OCI-LY1 (cell line): ENCODE data around the gene MBD1.

ENCODE experiments used
- H2AFZ ChIP-seq: fragments of 200-600 bp; sonication (generic), shearing (Covaris generic); 2 replicates; pipeline ENCODE4 v1.6.0; 2014; ENCODE audit warnings: antibody characterized with exemption, mild to moderate bottlenecking, low read length
- H3F3A ChIP-seq: fragments of 200-600 bp; sonication (generic), shearing (Covaris generic); 2 replicates; pipeline ENCODE4 v1.6.0; 2014; ENCODE audit warnings: mild to moderate bottlenecking, antibody characterized with exemption, low read length, moderate library complexity; ENCODE audit not compliant: insufficient read depth
- H3K27ac ChIP-seq: fragments of 200-600 bp; sonication (generic); 2 replicates; pipeline ENCODE4 v1.5.1; 2014; ENCODE audit warnings: low read length, mixed run types, mild to moderate bottlenecking, low read depth; ENCODE audit not compliant: poor library complexity, severe bottlenecking
- H3K27me3 ChIP-seq: fragments of 200-600 bp; sonication (generic); 2 replicates; pipeline ENCODE4 v1.6.0; 2014; ENCODE audit warnings: antibody characterized with exemption, mild to moderate bottlenecking, low read length, moderate library complexity; ENCODE audit not compliant: insufficient read depth
- H3K36me3 ChIP-seq: fragments of 200-600 bp; sonication (generic); 2 replicates; pipeline ENCODE4 v1.6.1; 2014; ENCODE audit warnings: mild to moderate bottlenecking, antibody characterized with exemption, low read length, moderate library complexity, mixed read lengths; ENCODE audit not compliant: insufficient read depth
- H3K4me1 ChIP-seq: fragments of 200-600 bp; sonication (generic); 2 replicates; pipeline ENCODE4 v1.5.1; 2014; ENCODE audit warnings: mild to moderate bottlenecking, low read length, moderate library complexity; ENCODE audit not compliant: insufficient read depth, severe bottlenecking
- H3K4me2 ChIP-seq: fragments of 200-600 bp; sonication (generic), shearing (Covaris generic); 2 replicates; pipeline ENCODE4 v1.6.1; 2014; ENCODE audit warnings: low read length
- H3K4me3 ChIP-seq: fragments of 200-600 bp; sonication (generic); 2 replicates; pipeline ENCODE4 v1.5.1; 2014; ENCODE audit warnings: low read length, low read depth, mild to moderate bottlenecking, mixed read lengths; ENCODE audit not compliant: poor library complexity, severe bottlenecking
- H3K79me2 ChIP-seq: fragments of 200-600 bp; shearing (Covaris generic); 2 replicates; pipeline ENCODE4 v1.6.1; 2016; ENCODE audit warnings: mixed run types, low read length, mixed read lengths; ENCODE audit not compliant: insufficient read depth
- H3K9ac ChIP-seq: fragments of 200-600 bp; sonication (generic), shearing (Covaris generic); 2 replicates; pipeline ENCODE4 v1.6.1; 2014; ENCODE audit warnings: mild to moderate bottlenecking, low read length, mixed read lengths
- H3K9me2 ChIP-seq: fragments of 200-600 bp; sonication (generic), shearing (Covaris generic); 2 replicates; pipeline ENCODE4 v1.6.1; 2014; ENCODE audit warnings: low read depth, mild to moderate bottlenecking, low read length, mixed read lengths
- H3K9me3 ChIP-seq: fragments of 200-600 bp; shearing (Covaris generic); 2 replicates; pipeline ENCODE4 v1.6.1; 2014; ENCODE audit warnings: low read length, mixed read lengths
- H4K20me1 ChIP-seq: fragments of 200-600 bp; sonication (generic), shearing (Covaris generic); 2 replicates; pipeline ENCODE4 v1.6.0; 2016; ENCODE audit warnings: mild to moderate bottlenecking, low read length; ENCODE audit not compliant: insufficient read depth
- CTCF ChIP-seq: fragments of 200-600 bp; sonication (generic), shearing (Covaris generic); IDR thresholded peaks from 2 replicates; pipeline ENCODE4 v1.5.1; 2017; ENCODE audit warnings: mild to moderate bottlenecking, antibody characterized with exemption, low read length, moderate library complexity, mixed read lengths
- EZH2 ChIP-seq: fragments of 200-600 bp; sonication (generic), shearing (Covaris generic); IDR thresholded peaks from 2 replicates; pipeline ENCODE4 v1.8.0; 2017; ENCODE audit warnings: borderline replicate concordance, mixed run types, mild to moderate bottlenecking, antibody characterized with exemption, low read length, moderate library complexity, mixed read lengths

Gene MBD1

GRCh38 chr18:50313031-50313607 lies 31.8 kb upstream of the MBD1 start:
- H3K4me3 ChIP-seq = no peak overlapping the region
- H2AFZ ChIP-seq = no peak overlapping the region
- no peaks in the 10 kb centered on the region for H3K9me2 ChIP-seq
- peak overlapping the region; percentile 82 for H3K27ac ChIP-seq
- H3K9ac ChIP-seq = no peak overlapping the region
- no peaks in the 10 kb centered on the region for H3K27me3 ChIP-seq
- H3K9me3 ChIP-seq = 0 out of 2 replicates have a peak, but pooled peaks cover 2% of the 10 kb centered on the region
- peak overlapping the region; percentile 32; the same call in 1 of the 2 replicates for H3K4me2 ChIP-seq
- H3F3A ChIP-seq = peaks cover 9% of the 10 kb centered on the region
- H3K4me1 ChIP-seq = peaks cover 60% of the 10 kb centered on the region
- H4K20me1 ChIP-seq = no peaks in the 10 kb centered on the region
- TF ChIP-seq CTCF (no peak), EZH2 (no peak)
- no peaks in the 10 kb centered on the region for H3K36me3 ChIP-seq
- H3K79me2 ChIP-seq = no peaks in the 10 kb centered on the region

GRCh38 chr18:50312296-50313030 lies 31.1 kb upstream of the MBD1 start:
- Histone ChIP-seq H3K9ac (peak overlapping the region; percentile 4; the same call in 1 of the 2 replicates), H3K4me2 (peak overlapping the region; percentile 32), H3K9me2 (no peaks in the 10 kb centered on the region), H3K9me3 (0 out of 2 replicates have a peak, but pooled peaks cover 2% of the 10 kb centered on the region), H3K79me2 (no peaks in the 10 kb centered on the region), H4K20me1 (no peaks in the 10 kb centered on the region), H3F3A (peaks cover 9% of the 10 kb centered on the region), H2AFZ (no peak overlapping the region), H3K27ac (peak overlapping the region; percentile 82), H3K4me3 (no peak overlapping the region), H3K36me3 (no peaks in the 10 kb centered on the region), H3K27me3 (no peaks in the 10 kb centered on the region), H3K4me1 (peaks cover 65% of the 10 kb centered on the region)
- TF ChIP-seq CTCF (no peak), EZH2 (no peak)

GRCh38 chr18:50311650-50312049 lies 30.3 kb upstream of the MBD1 start:
- Histone ChIP-seq H3K9me2 (no peaks in the 10 kb centered on the region), H3K4me1 (peaks cover 71% of the 10 kb centered on the region), H3F3A (peaks cover 9% of the 10 kb centered on the region), H3K36me3 (no peaks in the 10 kb centered on the region), H3K9ac (no peak overlapping the region; the same call in 1 of the 2 replicates), H3K27me3 (no peaks in the 10 kb centered on the region), H2AFZ (no peak overlapping the region), H3K27ac (peak overlapping the region; percentile 82), H3K9me3 (0 out of 2 replicates have a peak, but pooled peaks cover under 1% of the 10 kb centered on the region), H3K4me3 (no peak overlapping the region), H3K4me2 (peak overlapping the region; percentile 32; the same call in 1 of the 2 replicates), H4K20me1 (no peaks in the 10 kb centered on the region), H3K79me2 (no peaks in the 10 kb centered on the region)
- no peak for TF ChIP-seq EZH2
- no peak for TF ChIP-seq CTCF
